Measurements from ENCODE around the gene ADPGK.

GRCh38 chr15:72792431-72792830, 8.9 kb upstream of the ADPGK start:
- TF ChIP-seq CTCF (conservative IDR thresholded peaks at IDR 0.05; ENCODE audit: low read depth, low read length), result no peak
- TF ChIP-seq EZH2 (IDR thresholded peaks at IDR 0.05; ENCODE audit: low read length, unreplicated experiment), result no peak
- TF ChIP-seq EZH2phosphoT487 (IDR thresholded peaks at IDR 0.05; ENCODE audit: borderline replicate concordance, low read length), result no peak

Data from PC-3 (cell line).